Measurements from ENCODE around the gene DLST. TPM values are rescaled to one million over a fixed set of nuclear protein-coding genes. Genes with fewer than 3 reads are reported as not detected.

Gene DLST
- total and polyA plus RNA-seq, 2 of the 4 experiments (the other 2 are of a cell fraction) = 58.6 to 119 TPM

GRCh38 chr14:74913986-74914573, 32.4 kb downstream of the DLST start:
- Histone ChIP-seq H3K27me3 (ENCODE audit: control insufficient read depth, insufficient read depth, low read length) (no peaks in the 10 kb centered on the region), H3K9ac (ENCODE audit: low read depth, low read length) (no peak overlapping the region), H4K20me1 (ENCODE audit: insufficient read depth, low read length) (no peaks in the 10 kb centered on the region), H3K4me3 (ENCODE audit: insufficient read depth, low read depth, low read length) (no peak overlapping the region), H2AK5ac (ENCODE audit: low read depth, low read length) (no peak overlapping the region), H3K27ac (ENCODE audit: insufficient read depth, low read length) (no peak overlapping the region), H3K23ac (ENCODE audit: low read depth, low read length) (peak overlapping the region; percentile 56; the same call in 1 of the 2 replicates), H4K91ac (ENCODE audit: insufficient read depth, low read depth, low read length) (no peak overlapping the region), H2BK15ac (ENCODE audit: low read depth, low read length) (no peak overlapping the region), H3K4ac (ENCODE audit: low read depth, low read length) (0 out of 2 replicates have a peak overlapping the region, but pooled peaks have one; percentile 43), H3K36me3 (ENCODE audit: control insufficient read depth, insufficient read depth, low read length) (no peaks in the 10 kb centered on the region), H3K9me1 (ENCODE audit: insufficient read depth, low read length) (no peaks in the 10 kb centered on the region), H3K14ac (replicated peaks; ENCODE audit: low read depth, low read length) (peak overlapping the region; percentile 81), H2BK20ac (ENCODE audit: low read depth, low read length) (no peak overlapping the region), H3K79me1 (ENCODE audit: low read depth in 1 of 2, low read length in 2 of 2) (no peaks in the 10 kb centered on the region), H4K8ac (ENCODE audit: low read depth in 2 of 2, low read length in 2 of 2) (no peak overlapping the region), H2BK120ac (ENCODE audit: low read depth, low read length) (no peak overlapping the region), H4K5ac (ENCODE audit: low read depth, low read length) (no peak overlapping the region), H3K56ac (ENCODE audit: extremely low read depth, insufficient read depth, low read length) (no peak overlapping the region), H3K4me1 (ENCODE audit: control insufficient read depth, insufficient read depth, low read length) (peaks cover 1% of the 10 kb centered on the region; the same call in 1 of the 2 replicates), H2BK5ac (ENCODE audit: low read depth, low read length, poor library complexity, severe bottlenecking) (no peak overlapping the region), H2AFZ (replicated peaks; ENCODE audit: low read length, poor library complexity) (peak overlapping the region; percentile 86), H3K9me3 (ENCODE audit: control insufficient read depth, insufficient read depth, low read length) (no peaks in the 10 kb centered on the region), H2AK9ac (replicated peaks; ENCODE audit: low read depth, low read length, poor library complexity) (no peak overlapping the region), H3K4me2 (ENCODE audit: low read depth, low read length) (no peak overlapping the region), H3K18ac (ENCODE audit: low read depth, low read length) (no peak overlapping the region)
- no CpG with 5 or more reads among the region's 6 CpGs for WGBS, 2 experiments (ENCODE audit: extremely low coverage in 2 of 2, insufficient read length in 1 of 2)
- ATAC-seq (ENCODE audit: low read depth) (peak; percentile 93), DNase-seq (peak; percentile 77)
- BruUV-seq (replicated peaks) = no TSS peak
- in situ Hi-C loops (cut with MboI; ENCODE audit: low sequenced_read_pairs) = loop anchor here (5.0 to 10.0 kb wide), 2 partner anchors 163 to 391 kb away; no protein-coding TSS in a partner anchor
- intact Hi-C loops (cut with micrococcal nuclease) = loop anchor here (1.0 kb wide), 3 partner anchors 32 to 389 kb away; no protein-coding TSS in a partner anchor
- ChIA-PET POLR2A (ENCODE audit: unreplicated experiment) (no interaction called here), CTCF (no interaction called here)
- TF ChIP-seq POLR2A (IDR thresholded peaks at IDR 0.05; ENCODE audit: low read depth, low read length) (no peak), CTCF (conservative IDR thresholded peaks at IDR 0.05; ENCODE audit: low read depth, low read length) (peak; percentile 90), ELK1 (IDR thresholded peaks at IDR 0.05; ENCODE audit: borderline replicate concordance, low read depth, low read length) (no peak), BHLHE40 (IDR thresholded peaks at IDR 0.05; ENCODE audit: low read depth, low read length) (no peak), SMC3 (IDR thresholded peaks at IDR 0.05; ENCODE audit: low read depth, low read length) (peak; percentile 96), MXI1 (IDR thresholded peaks at IDR 0.05; ENCODE audit: borderline replicate concordance, low read depth, low read length) (no peak), RCOR1 (IDR thresholded peaks at IDR 0.05; ENCODE audit: insufficient replicate concordance, low read length) (no peak), RFX5 (IDR thresholded peaks at IDR 0.05; ENCODE audit: low read depth, low read length) (no peak), NFE2L2 (IDR thresholded peaks at IDR 0.05; ENCODE audit: low read depth, low read length) (no peak), USF2 (IDR thresholded peaks at IDR 0.05; ENCODE audit: low read depth, low read length) (no peak), RAD21 (IDR thresholded peaks at IDR 0.05; ENCODE audit: low read length) (peak; percentile 89), FOS (IDR thresholded peaks at IDR 0.05; ENCODE audit: low read depth, low read length) (no peak), MAFK (IDR thresholded peaks at IDR 0.05; ENCODE audit: low read depth, low read length) (no peak), CEBPB (IDR thresholded peaks at IDR 0.05; ENCODE audit: low read depth, low read length) (peak; percentile 94), MAZ (IDR thresholded peaks at IDR 0.05; ENCODE audit: borderline replicate concordance, low read depth, low read length) (no peak), CHD1 (IDR thresholded peaks at IDR 0.05; ENCODE audit: low read depth, low read length) (no peak)
- dilution Hi-C loops (cut with HindIII; ENCODE audit: low sequenced_read_pairs, unreplicated experiment) = no loop called here

Measured in IMR-90 (cell line).